Hair follicle dermal papilla cell (primary cell): ENCODE measurements around the gene L1CAM. TPM values are rescaled to one million over a fixed set of nuclear protein-coding genes. Genes with fewer than 3 reads are reported as not detected.

Source experiments
- total RNA-seq: library from RNA; depleted of rRNA; stranded (reverse); fragments of >200 nt; gene quantifications from 2 replicates; pipeline ENCODE4 v1.2.3, GENCODE V29; 2012

Gene L1CAM, protein sequence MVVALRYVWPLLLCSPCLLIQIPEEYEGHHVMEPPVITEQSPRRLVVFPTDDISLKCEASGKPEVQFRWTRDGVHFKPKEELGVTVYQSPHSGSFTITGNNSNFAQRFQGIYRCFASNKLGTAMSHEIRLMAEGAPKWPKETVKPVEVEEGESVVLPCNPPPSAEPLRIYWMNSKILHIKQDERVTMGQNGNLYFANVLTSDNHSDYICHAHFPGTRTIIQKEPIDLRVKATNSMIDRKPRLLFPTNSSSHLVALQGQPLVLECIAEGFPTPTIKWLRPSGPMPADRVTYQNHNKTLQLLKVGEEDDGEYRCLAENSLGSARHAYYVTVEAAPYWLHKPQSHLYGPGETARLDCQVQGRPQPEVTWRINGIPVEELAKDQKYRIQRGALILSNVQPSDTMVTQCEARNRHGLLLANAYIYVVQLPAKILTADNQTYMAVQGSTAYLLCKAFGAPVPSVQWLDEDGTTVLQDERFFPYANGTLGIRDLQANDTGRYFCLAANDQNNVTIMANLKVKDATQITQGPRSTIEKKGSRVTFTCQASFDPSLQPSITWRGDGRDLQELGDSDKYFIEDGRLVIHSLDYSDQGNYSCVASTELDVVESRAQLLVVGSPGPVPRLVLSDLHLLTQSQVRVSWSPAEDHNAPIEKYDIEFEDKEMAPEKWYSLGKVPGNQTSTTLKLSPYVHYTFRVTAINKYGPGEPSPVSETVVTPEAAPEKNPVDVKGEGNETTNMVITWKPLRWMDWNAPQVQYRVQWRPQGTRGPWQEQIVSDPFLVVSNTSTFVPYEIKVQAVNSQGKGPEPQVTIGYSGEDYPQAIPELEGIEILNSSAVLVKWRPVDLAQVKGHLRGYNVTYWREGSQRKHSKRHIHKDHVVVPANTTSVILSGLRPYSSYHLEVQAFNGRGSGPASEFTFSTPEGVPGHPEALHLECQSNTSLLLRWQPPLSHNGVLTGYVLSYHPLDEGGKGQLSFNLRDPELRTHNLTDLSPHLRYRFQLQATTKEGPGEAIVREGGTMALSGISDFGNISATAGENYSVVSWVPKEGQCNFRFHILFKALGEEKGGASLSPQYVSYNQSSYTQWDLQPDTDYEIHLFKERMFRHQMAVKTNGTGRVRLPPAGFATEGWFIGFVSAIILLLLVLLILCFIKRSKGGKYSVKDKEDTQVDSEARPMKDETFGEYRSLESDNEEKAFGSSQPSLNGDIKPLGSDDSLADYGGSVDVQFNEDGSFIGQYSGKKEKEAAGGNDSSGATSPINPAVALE
- 47.4 and 72.6 TPM in 2 replicates for total RNA-seq

DNA sequence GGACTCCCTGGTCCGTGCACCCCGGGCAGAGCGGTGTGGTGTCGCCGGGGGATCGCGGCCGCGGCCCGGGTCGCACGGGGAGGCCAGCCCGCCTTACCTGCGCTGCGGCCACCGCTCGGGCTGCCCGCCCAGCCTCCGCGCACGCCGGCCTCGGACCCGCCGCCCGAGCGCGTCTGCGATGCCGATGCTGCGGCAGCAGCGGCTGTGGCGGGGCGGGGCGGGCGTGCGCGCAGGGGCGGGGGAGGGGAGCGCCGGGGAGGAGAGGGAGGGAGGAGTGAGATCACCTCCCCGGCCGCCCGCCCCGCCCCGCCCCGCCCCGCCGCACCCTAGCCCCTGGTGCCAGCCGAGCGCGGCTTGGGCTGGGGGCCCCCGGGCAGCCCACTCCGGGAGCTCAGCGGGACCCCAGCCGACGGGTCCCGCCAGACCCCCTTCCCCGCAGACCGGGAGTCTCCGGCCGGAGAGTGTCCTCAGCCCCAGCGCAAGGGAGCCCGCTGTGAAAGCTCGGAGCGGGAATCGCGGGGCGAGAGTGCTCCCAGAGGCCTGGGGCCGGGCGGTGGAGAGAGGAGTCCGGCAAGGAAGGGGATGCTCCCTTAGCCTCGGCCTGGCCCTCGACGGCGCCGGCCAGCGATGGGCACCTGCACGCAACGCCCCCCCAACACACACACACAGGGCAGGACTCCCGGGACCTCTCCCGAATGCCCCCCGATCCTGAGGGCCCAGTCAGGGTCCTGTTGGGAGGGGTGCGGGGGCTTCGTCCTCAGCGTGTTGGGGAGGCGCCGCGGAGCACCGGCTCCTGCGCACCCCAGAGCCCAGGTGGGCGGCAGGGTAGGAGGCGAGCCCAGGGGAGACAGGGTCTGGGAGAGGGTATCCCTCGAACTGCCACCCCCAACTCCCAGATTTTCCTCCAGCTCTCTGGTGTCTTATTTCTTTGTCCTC is at the start of gene L1CAM:
Gene L1CAM (minus strand): TSS at position 206 of the 936 bp plus-strand sequence. CDS start 10,337 bp downstream, outside the sequence.

DNA sequence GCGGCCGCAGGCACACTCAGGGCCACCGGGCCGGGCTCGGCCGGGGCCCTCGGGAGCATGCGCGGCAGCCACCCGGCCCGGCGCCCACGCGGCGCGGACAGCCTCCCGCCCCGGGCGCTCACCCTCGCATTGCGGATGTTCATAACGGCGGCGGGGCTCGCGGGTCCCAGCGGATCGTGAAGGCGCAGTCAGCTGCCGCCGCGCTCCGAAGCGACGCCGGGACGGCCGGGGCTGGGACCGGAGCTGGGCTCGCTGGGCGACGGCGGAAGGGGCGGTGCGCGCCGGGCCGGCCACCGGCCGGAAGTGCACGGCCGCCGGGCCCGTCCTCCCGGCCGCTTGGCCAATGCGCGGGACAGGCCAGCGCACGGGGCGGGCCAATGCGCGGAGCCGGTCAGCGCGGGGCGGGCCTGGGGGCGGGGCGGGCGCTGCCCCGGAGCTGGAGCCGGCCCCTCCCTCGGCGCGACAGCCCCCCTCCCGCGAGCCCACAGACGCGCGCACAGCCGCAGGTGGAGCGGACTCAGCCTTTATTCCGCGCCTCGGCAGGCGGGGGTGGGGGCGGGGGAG is 48.9 kb upstream of the L1CAM start, which contains the start of gene NAA10:
Gene NAA10 (minus strand): TSS at position 276 of the 564 bp plus-strand sequence. CDS start 133 bp downstream, at position 143.

DNA sequence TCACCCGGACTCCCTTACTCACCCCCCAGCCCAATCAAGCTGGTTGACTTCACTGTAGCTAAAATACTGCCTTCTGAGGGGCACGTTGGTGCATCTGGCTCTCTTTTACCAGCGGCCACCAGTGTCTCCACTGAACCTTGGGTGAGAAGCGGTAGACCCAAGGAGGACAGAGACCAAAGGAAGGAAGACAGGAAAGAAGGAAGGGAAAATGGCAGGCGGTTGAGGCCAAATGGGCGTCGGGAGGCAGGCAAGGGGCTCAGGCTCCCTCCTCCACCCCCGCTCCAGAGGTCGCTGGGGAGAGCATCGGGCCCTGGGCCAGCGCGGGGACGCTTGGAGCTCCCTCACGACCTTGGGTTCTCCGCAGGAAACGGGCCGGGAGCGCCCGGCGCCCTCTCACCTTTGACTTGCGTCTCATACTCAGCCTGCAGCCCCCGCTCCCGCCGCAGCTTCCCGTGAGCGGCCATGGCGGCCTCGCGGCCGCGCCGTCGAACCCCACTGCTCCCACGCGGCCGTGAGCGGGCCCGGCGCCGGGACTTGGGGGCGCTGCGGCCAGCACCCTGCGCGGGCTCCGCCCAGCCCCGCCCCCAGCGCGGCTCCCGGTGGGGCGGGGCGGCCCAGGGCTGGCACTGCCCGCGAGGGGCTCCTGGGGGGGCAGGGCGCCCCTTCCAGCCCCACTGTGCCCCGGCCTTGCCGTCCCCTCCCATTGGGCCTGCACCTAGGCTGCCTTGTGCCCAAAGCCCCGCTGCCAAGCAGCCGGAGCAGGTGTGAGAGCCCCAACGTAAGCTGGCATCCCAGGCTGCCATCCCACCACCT is 40.0 kb upstream of the L1CAM start, which contains the start of gene ARHGAP4:
Gene ARHGAP4 (minus strand): TSS at position 526 of the 813 bp plus-strand sequence. CDS start 62 bp downstream, at position 464.

DNA sequence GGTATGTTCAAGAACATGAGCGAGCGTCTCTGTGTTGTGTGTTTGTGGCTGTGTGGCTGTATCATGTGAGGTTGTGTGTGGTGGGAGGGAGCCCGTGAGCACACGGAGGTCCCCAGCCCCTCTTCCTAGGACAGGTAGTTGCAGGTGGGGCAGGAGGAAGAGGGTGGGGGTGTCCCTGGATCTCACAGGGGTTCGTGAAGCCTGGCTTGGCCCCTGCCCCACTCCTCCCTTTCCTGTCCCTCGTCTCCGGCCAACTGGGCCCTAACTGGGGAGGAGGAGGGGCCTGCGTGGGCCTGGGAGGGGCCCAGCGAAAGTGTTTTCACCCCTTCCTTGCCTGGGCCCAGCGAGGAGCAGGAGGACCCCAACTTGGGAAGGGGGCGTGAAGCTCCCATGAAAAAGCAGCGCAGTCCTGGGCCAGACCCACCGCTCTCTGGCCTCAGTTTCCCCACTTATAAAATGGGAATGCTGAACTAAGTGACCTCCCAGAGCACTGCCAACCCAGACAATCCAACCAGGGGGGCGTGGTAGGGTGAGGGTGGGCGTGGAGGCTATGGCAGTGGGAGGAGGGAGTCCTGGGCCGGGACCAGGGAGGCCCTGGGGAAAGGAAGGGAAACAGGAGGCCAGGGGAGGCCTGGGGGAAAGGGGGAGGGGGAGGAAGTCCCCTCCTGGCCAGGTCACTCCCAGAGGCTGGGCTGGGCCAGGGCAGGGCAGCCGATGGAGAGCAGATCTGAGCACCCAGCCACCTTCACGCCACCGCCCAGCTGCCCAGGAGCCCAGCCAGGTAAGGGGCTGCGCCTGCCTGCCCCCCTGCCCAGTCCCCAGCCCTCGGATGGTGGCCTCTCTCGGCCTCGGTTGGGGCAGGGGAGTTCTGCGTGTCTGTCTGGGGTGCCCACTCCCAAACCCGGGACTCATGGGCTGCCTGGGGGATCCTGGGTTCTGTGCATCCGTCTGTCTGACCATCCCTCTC is 18.3 kb upstream of the L1CAM start, which contains the start of gene AVPR2:
Gene AVPR2 (plus strand): TSS at position 683 of the 967 bp plus-strand sequence. CDS start 473 bp downstream, outside the sequence.

DNA sequence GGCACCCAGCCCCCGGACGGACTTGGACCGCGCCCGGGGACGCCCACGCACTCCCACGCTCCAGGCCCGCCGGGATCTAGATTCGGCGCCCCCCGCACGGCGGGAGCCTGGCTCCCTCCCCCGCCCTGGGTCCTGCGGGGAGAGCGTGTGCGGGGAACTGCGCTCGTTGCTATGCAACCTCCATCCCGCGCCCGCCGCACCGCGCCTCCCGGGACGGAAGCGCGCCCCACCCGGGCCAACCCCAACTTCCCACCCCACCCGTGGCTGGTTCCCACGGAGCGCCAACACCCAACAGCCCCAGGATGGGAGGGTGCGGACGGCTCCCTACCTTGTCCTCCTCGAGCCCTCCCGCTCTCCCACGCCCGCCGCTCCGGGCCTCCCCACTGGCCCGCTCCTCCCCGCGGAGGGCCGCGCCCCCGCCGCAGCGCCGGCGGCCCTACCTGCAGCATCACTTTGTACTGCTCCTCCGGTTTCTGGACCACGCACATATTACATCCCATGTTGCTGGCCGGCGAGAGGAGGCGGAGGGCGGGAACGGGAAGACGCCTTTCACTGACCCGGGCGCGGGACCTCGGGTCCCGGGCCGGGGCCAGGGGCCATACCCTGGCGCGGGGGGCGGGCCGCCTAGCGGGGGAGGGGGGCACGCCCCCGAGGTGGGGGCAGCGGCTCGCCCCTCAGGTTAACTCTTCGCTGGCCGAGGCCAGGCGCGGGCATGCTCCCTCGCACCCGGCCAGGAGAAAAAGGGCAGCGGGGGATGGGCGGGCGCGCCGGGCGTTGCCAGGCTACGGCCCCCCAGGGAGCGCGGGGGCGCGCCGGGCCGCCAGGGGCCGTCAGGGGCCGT is 56.0 kb downstream of the L1CAM start, which contains the start of gene PDZD4:
Gene PDZD4 (minus strand): TSS at position 746 of the 841 bp plus-strand sequence. CDS start 246 bp downstream, at position 500.

Other genes starting within 250 kb of the L1CAM start
- gene DUSP9, start 239.0 kb downstream of the L1CAM start, total RNA-seq: not detected in 2 replicates
- 0.65 TPM in 1 of 2 replicates, not detected in the other for gene PNCK, start 212.4 kb downstream of the L1CAM start, total RNA-seq
- gene SLC6A8, start 198.2 kb downstream of the L1CAM start, total RNA-seq: 5.6 and 8.0 TPM in 2 replicates
- gene BCAP31, start 161.8 kb downstream of the L1CAM start, total RNA-seq: 83.4 and 90.6 TPM in 2 replicates
- gene ABCD1, start 161.3 kb downstream of the L1CAM start, total RNA-seq: 22.1 and 22.3 TPM in 2 replicates
- 7.7 and 9.2 TPM in 2 replicates for gene PLXNB3, start 121.9 kb downstream of the L1CAM start, total RNA-seq
- 0.16 and 0.61 TPM in 2 replicates for gene SRPK3, start 105.1 kb downstream of the L1CAM start, total RNA-seq
- gene IDH3G, start 91.8 kb downstream of the L1CAM start, total RNA-seq: 60.8 and 69.9 TPM in 2 replicates
- gene SSR4, start 91.5 kb downstream of the L1CAM start, total RNA-seq: 121 and 143 TPM in 2 replicates
- 1.6 and 1.8 TPM in 2 replicates for gene PDZD4, start 55.6 kb downstream of the L1CAM start, total RNA-seq
- gene AVPR2, start 18.5 kb upstream of the L1CAM start, total RNA-seq: not detected in 2 replicates
- gene ARHGAP4, start 40.1 kb upstream of the L1CAM start, total RNA-seq: 3.0 and 6.8 TPM in 2 replicates
- 55.9 and 63.4 TPM in 2 replicates for gene NAA10, start 48.9 kb upstream of the L1CAM start, total RNA-seq
- 5.5 and 6.2 TPM in 2 replicates for gene RENBP, start 58.5 kb upstream of the L1CAM start, total RNA-seq
- gene HCFC1, start 85.6 kb upstream of the L1CAM start, total RNA-seq: 32.9 and 33.0 TPM in 2 replicates
- 7.0 and 7.3 TPM in 2 replicates for gene TMEM187, start 86.6 kb upstream of the L1CAM start, total RNA-seq
- gene IRAK1, start 133.7 kb upstream of the L1CAM start, total RNA-seq: 89.9 and 94.7 TPM in 2 replicates
- gene MECP2, start 211.5 kb upstream of the L1CAM start, total RNA-seq: 40.7 TPM in 2 replicates